H1 (cell line): Measurements from ENCODE around the gene RND3. TPM values are rescaled to one million over a fixed set of nuclear protein-coding genes. Genes with fewer than 3 reads are reported as not detected.

Source experiments
- CTCF ChIA-PET: fragments of 300-600 bp; sonication (Branson Sonifier 250); formaldehyde crosslinking; loops from one replicate; lab custom pipeline; 2021; ENCODE audit not compliant: partially characterized antibody; lab: Charles Lee
- POLR2A ChIA-PET: fragments of 300-600 bp; sonication (Branson Sonifier 250); formaldehyde crosslinking; loops from one replicate; lab custom pipeline; 2021; ENCODE audit warnings: inconsistent platforms; ENCODE audit not compliant: partially characterized antibody; lab: Charles Lee
- DNase-seq, 2 experiments: peaks; one replicate each; pipeline versions ENCODE4 v3.0.0 to v3.0.0-alpha.2; 2010 to 2022; ENCODE audit warnings: low spot score in 2 of 2, low read depth in 1 of 2, mixed read lengths in 1 of 2
- FAIRE-seq: peaks from 2 replicates; lab custom pipeline; 2011; peaks lifted over from hg19 to GRCh38; lab: Jason Lieb, UNC
- H2AFZ ChIP-seq: 2 replicates; pipeline ENCODE4 v1.8.1; 2012; ENCODE audit warnings: low read length, inconsistent platforms
- H2AK5ac ChIP-seq: 2 replicates; pipeline ENCODE4 v1.6.1; 2013; ENCODE audit warnings: low read depth, low read length
- H2BK120ac ChIP-seq: replicated peaks from 2 replicates; pipeline ENCODE3; 2013; ENCODE audit warnings: low read depth, low read length, inconsistent platforms
- H2BK12ac ChIP-seq: 2 replicates; pipeline ENCODE4 v1.6.1; 2013; ENCODE audit warnings: low read depth, low read length
- H2BK15ac ChIP-seq: 2 replicates; pipeline ENCODE4 v1.6.1; 2013; ENCODE audit warnings: low read length
- H2BK20ac ChIP-seq: 2 replicates; pipeline ENCODE4 v1.6.1; 2013; ENCODE audit warnings: low read length
- H2BK5ac ChIP-seq: 2 replicates; pipeline ENCODE4 v1.6.1; 2013; ENCODE audit warnings: low read depth, low read length
- H3K14ac ChIP-seq: 2 replicates; pipeline ENCODE4 v1.6.1; 2013; ENCODE audit warnings: inconsistent platforms; ENCODE audit not compliant: insufficient read length
- H3K18ac ChIP-seq: 2 replicates; pipeline ENCODE4 v1.6.1; 2013; ENCODE audit warnings: low read length; ENCODE audit errors: extremely low read depth
- H3K23ac ChIP-seq: 2 replicates; pipeline ENCODE4 v1.6.1; 2013; ENCODE audit warnings: inconsistent platforms; ENCODE audit not compliant: insufficient read length
- H3K23me2 ChIP-seq: 2 replicates; pipeline ENCODE4 v1.6.1; 2013; ENCODE audit warnings: low read depth, low read length
- H3K27ac ChIP-seq: 2 replicates; pipeline ENCODE4 v1.6.1; 2011; ENCODE audit warnings: low read depth, low read length, inconsistent platforms
- H3K27me3 ChIP-seq, 4 experiments: replicated peaks in 1 of 4; 1 replicate in 1 of 4; 2 replicates in 3 of 4; pipeline versions ENCODE4 v1.6.1 to v1.8.1; 2011 to 2013; ENCODE audit warnings: low read length in 3 of 4, mild to moderate bottlenecking in 3 of 4, inconsistent platforms in 2 of 4, mixed read lengths in 2 of 4, moderate library complexity in 1 of 4; ENCODE audit not compliant: control insufficient read depth in 3 of 4, insufficient read depth in 3 of 4; ENCODE audit errors: extremely low read depth in 1 of 4
- H3K36me3 ChIP-seq, 4 experiments: 2 replicates each; pipeline versions ENCODE4 v1.6.1 to v1.8.1; 2011 to 2013; ENCODE audit warnings: mild to moderate bottlenecking in 4 of 4, low read length in 3 of 4, moderate library complexity in 2 of 4, control low read depth in 1 of 4, inconsistent platforms in 1 of 4; ENCODE audit not compliant: insufficient read depth in 4 of 4, control insufficient read depth in 2 of 4
- H3K4ac ChIP-seq: replicated peaks from 2 replicates; pipeline ENCODE3; 2013; ENCODE audit warnings: low read length, low read depth, mixed read lengths, inconsistent platforms; ENCODE audit not compliant: insufficient read length
- H3K4me1 ChIP-seq, 4 experiments: replicated peaks in 1 of 4; 1 replicate in 1 of 4; 2 replicates in 3 of 4; pipeline versions ENCODE4 v1.6.1 to v1.8.1; 2011 to 2013; ENCODE audit warnings: low read length in 3 of 4, inconsistent platforms in 2 of 4, mixed read lengths in 1 of 4; ENCODE audit not compliant: insufficient read depth in 4 of 4, control insufficient read depth in 3 of 4
- H3K4me2 ChIP-seq, 2 experiments: 2 replicates each; pipeline versions ENCODE4 v1.6.1 to v1.8.1; 2011 to 2013; ENCODE audit warnings: low read depth in 2 of 2, low read length in 2 of 2, control low read depth in 1 of 2, inconsistent platforms in 1 of 2, mild to moderate bottlenecking in 1 of 2; ENCODE audit not compliant: insufficient read depth in 1 of 2
- H3K4me3 ChIP-seq, 4 experiments: fragments of 200-600, 300-600 bp in 1 of 4; sonication (generic), shearing (Covaris generic), sonication (Bioruptor Twin) in 1 of 4; 2 replicates each; pipeline versions ENCODE4 v1.5.1 to v1.8.1; 2011 to 2016; ENCODE audit warnings: low read length in 4 of 4, low read depth in 3 of 4, control low read depth in 2 of 4, inconsistent platforms in 2 of 4, mild to moderate bottlenecking in 2 of 4, mixed read lengths in 1 of 4, moderate library complexity in 1 of 4; ENCODE audit not compliant: insufficient read depth in 2 of 4; ENCODE audit errors: extremely low read depth in 1 of 4
- H3K56ac ChIP-seq: replicated peaks from 2 replicates; pipeline ENCODE3; 2013; ENCODE audit warnings: low read depth, mild to moderate bottlenecking, mixed read lengths, low read length, inconsistent platforms; ENCODE audit not compliant: insufficient read length
- H3K79me1 ChIP-seq: 2 replicates; pipeline ENCODE4 v1.6.1; 2013; ENCODE audit warnings: low read depth, low read length, control low read depth
- H3K79me2 ChIP-seq, 2 experiments: 2 replicates each; pipeline versions ENCODE4 v1.6.1 to v1.8.1; 2012 to 2013; ENCODE audit warnings: low read length in 2 of 2, mild to moderate bottlenecking in 2 of 2, inconsistent platforms in 1 of 2; ENCODE audit not compliant: insufficient read depth in 2 of 2, control insufficient read depth in 1 of 2
- H3K9ac ChIP-seq, 4 experiments: replicated peaks in 1 of 4; 1 replicate in 1 of 4; 2 replicates in 3 of 4; pipeline versions ENCODE4 v1.6.1 to v1.8.1; 2011 to 2013; ENCODE audit warnings: low read depth in 3 of 4, low read length in 3 of 4, control low read depth in 2 of 4, mild to moderate bottlenecking in 2 of 4, moderate library complexity in 2 of 4, inconsistent platforms in 1 of 4; ENCODE audit errors: extremely low read depth in 1 of 4
- H3K9me3 ChIP-seq, 2 experiments: 2 replicates each; pipeline versions ENCODE4 v1.6.1 to v1.8.1; 2012 to 2013; ENCODE audit warnings: mild to moderate bottlenecking in 2 of 2, moderate library complexity in 2 of 2, control low read depth in 1 of 2, inconsistent platforms in 1 of 2, low read depth in 1 of 2, low read length in 1 of 2, mixed read lengths in 1 of 2; ENCODE audit not compliant: insufficient read depth in 2 of 2
- H4K20me1 ChIP-seq, 2 experiments: replicated peaks in 1 of 2; 2 replicates each; pipeline versions ENCODE3 to v1.8.1; 2011 to 2013; ENCODE audit warnings: inconsistent platforms in 2 of 2, low read length in 2 of 2, mild to moderate bottlenecking in 1 of 2; ENCODE audit not compliant: insufficient read depth in 2 of 2, control insufficient read depth in 1 of 2
- H4K5ac ChIP-seq: 2 replicates; pipeline ENCODE4 v1.6.1; 2013; ENCODE audit warnings: low read length, low read depth, mixed read lengths, inconsistent platforms; ENCODE audit not compliant: insufficient read length
- H4K8ac ChIP-seq: 2 replicates; pipeline ENCODE4 v1.8.0; 2013; ENCODE audit warnings: mild to moderate bottlenecking, moderate library complexity, low read length, inconsistent platforms; ENCODE audit not compliant: insufficient read depth; ENCODE audit errors: extremely low read depth
- H4K91ac ChIP-seq: replicated peaks from 2 replicates; pipeline ENCODE3; 2013; ENCODE audit warnings: low read length, mixed read lengths, inconsistent platforms; ENCODE audit not compliant: insufficient read length
- CBX8 ChIP-seq: fragments of 300-800, 300-1000 bp; sonication (generic); IDR thresholded peaks from 2 replicates; pipeline ENCODE4 v1.7.1; 2016; ENCODE audit warnings: low read depth, low read length, borderline replicate concordance
- GTF2F1 ChIP-seq: IDR thresholded peaks from 2 replicates; pipeline ENCODE4 v1.6.1; 2012; ENCODE audit warnings: low read depth, low read length, improper control_type of control experiment, borderline replicate concordance
- JUN ChIP-seq: IDR thresholded peaks from 2 replicates; pipeline ENCODE4 v1.6.1; 2011; ENCODE audit warnings: low read depth, mild to moderate bottlenecking, improper control_type of control experiment, low read length
- KDM4A ChIP-seq: IDR thresholded peaks from one replicate; pipeline ENCODE4 v1.7.1; 2012; ENCODE audit warnings: low read depth, mild to moderate bottlenecking, moderate library complexity, low read length, inconsistent platforms; ENCODE audit not compliant: severe bottlenecking
- KDM5A ChIP-seq: fragments of 200-600 bp; IDR thresholded peaks from 2 replicates; pipeline ENCODE4 v1.7.1; 2012; ENCODE audit warnings: mild to moderate bottlenecking, low read length, inconsistent platforms, mixed read lengths
- NRF1 ChIP-seq: IDR thresholded peaks from 2 replicates; pipeline ENCODE4 v1.6.1; 2011; ENCODE audit warnings: mild to moderate bottlenecking, low read depth, low read length, improper control_type of control experiment
- PHF8 ChIP-seq: fragments of 200-600 bp; sonication (generic); conservative IDR thresholded peaks from 2 replicates; pipeline ENCODE4 v1.7.1; 2012; ENCODE audit warnings: low read depth, mild to moderate bottlenecking, inconsistent platforms, low read length, moderate library complexity
- TCF12 ChIP-seq: IDR thresholded peaks from 2 replicates; pipeline ENCODE4 v1.6.1; 2011; ENCODE audit warnings: low read depth, mild to moderate bottlenecking, low read length
- WGBS, 2 experiments: shearing (Covaris generic) in 1 of 2; methylation state at CpG; one replicate each; pipeline versions ENCODE4 v1.1.6 to v1.1.7; 2013 to 2015; ENCODE audit warnings: low lambda C conversion rate in 2 of 2, mixed read lengths in 2 of 2, inconsistent platforms in 1 of 2, low coverage in 1 of 2, missing lambda C conversion rate in 1 of 2; ENCODE audit not compliant: insufficient replicate concordance in 2 of 2, insufficient coverage in 1 of 2, insufficient read length in 1 of 2; ENCODE audit errors: extremely low coverage in 1 of 2, missing lambda C conversion rate in 1 of 2; 5-methylcytosine and 5-hydroxymethylcytosine counted together
- polyA plus RNA-seq, 7 experiments: library from polyadenylated mRNA; depleted of rRNA in 3 of 7; stranded (reverse) in 5 of 7; unstranded in 2 of 7; fragments of >200 nt in 5 of 7; fragments of 200-250 nt in 2 of 7; gene quantifications; 1 replicate in 5 of 7; 2 replicates in 1 of 7; 4 replicates in 1 of 7; pipeline versions ENCODE4 v1.2.1 to v1.2.3, GENCODE V29; 2011 to 2013; ENCODE audit warnings: missing spikeins in 2 of 7, mixed read lengths in 2 of 7
- total RNA-seq: library from RNA; stranded (reverse); fragmentation: NEBNext Ultra II Directional; extraction: Animal tissue kit (Norgen Biotek cat#: 25700); gene quantifications from 2 replicates; pipeline ENCODE4 v1.2.1, GENCODE V29; 2021
- TF ChIP-seq, protein P1 (sequence below), 3 experiments: IDR thresholded peaks; 1 replicate in 2 of 3; 2 replicates in 1 of 3; pipeline versions ENCODE4 v1.5.1 to v1.6.1; 2011; ENCODE audit warnings: low read length in 3 of 3, mild to moderate bottlenecking in 3 of 3, inconsistent platforms in 2 of 3, low read depth in 1 of 3, moderate library complexity in 1 of 3; ENCODE audit not compliant: insufficient read depth in 1 of 3; ENCODE audit errors: control extremely low read depth in 1 of 3
- TF ChIP-seq, protein P2 (sequence below): IDR thresholded peaks from 2 replicates; pipeline ENCODE4 v1.6.1; 2012; ENCODE audit warnings: inconsistent platforms

RND3 gene
- total and polyA plus RNA-seq, 2 of the 8 experiments (the other 6 are each of a cell fraction or from before 2014, with no cell fraction given): 12.2 to 25.6 TPM

DNA sequence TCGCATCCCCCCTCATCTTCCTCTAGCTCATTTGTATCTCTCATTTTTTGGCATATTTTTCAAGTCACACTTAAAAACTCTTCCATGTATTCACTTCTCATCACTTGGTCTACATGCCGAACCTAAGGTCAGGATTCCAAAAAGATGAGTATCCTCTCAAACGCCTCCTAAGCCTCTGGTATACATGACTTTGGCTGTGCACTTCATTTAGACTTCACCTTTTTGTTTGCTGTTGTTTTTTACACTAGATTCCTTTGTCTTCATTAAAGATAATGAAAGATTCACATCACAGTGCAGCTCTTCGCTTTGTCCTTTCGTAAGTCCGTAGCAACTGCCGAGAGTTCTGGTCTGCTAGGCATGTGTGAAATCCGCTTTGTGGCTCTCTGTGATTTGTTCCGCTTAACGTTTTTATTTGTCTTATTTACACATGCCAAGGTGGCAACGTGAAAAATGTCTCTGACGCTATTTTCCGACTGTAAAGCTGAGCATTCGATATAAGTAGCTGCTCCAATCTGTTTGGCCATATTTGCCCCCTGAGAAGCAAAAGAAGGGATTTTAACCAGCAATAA, 17.7 kb downstream of the RND3 start:
- Histone ChIP-seq H3K36me3 (peaks cover 2 to 56% (median 44%) of the 10 kb centered on the region in 4 experiments; a peak in 7 of 8 replicates), H4K5ac (no peak overlapping the region), H3K4me1 (no peaks in the 10 kb centered on the region), H2BK12ac (no peak overlapping the region), H3K9ac (no peak overlapping the region), H3K27me3 (no peaks in the 10 kb centered on the region), H4K20me1 (peaks cover 3 to 10% of the 10 kb centered on the region in 2 experiments), H3K79me1 (peaks cover 3% of the 10 kb centered on the region; the same call in 1 of the 2 replicates), H3K14ac (no peak overlapping the region), H3K56ac (no peak overlapping the region), H3K9me3 (no peaks in the 10 kb centered on the region), H3K23ac (no peak overlapping the region), H2BK5ac (no peak overlapping the region), H3K4me3 (no peak overlapping the region), H3K18ac (no peak overlapping the region), H3K27ac (no peak overlapping the region), H4K91ac (no peak overlapping the region), H3K4ac (no peak overlapping the region), H3K79me2 (peaks cover 0 to 19% of the 10 kb centered on the region in 2 experiments; a peak in 2 of 4 replicates), H4K8ac (no peak overlapping the region), H2BK20ac (no peak overlapping the region), H3K4me2 (no peak overlapping the region), H2AK5ac (no peak overlapping the region), H3K23me2 (no peaks in the 10 kb centered on the region), H2BK15ac (no peak overlapping the region), H2BK120ac (no peak overlapping the region), H2AFZ (no peak overlapping the region)
- ChIA-PET CTCF (no interaction called here), POLR2A (interaction anchor here (0.8 to 3.1 kb wide), 4 partner anchors 11 to 177 kb away, joined by 3 to 9 read pairs (median 4); no protein-coding TSS in a partner anchor)
- no peak for DNase-seq
- no peak for FAIRE-seq
- WGBS, 2 experiments: 94% methylated on average over 14 of the region's 14 CpGs; no CpG with 5 or more reads in 1 of the 2 experiments
- TF ChIP-seq CBX8: no peak
- TF ChIP-seq, protein P1, sequence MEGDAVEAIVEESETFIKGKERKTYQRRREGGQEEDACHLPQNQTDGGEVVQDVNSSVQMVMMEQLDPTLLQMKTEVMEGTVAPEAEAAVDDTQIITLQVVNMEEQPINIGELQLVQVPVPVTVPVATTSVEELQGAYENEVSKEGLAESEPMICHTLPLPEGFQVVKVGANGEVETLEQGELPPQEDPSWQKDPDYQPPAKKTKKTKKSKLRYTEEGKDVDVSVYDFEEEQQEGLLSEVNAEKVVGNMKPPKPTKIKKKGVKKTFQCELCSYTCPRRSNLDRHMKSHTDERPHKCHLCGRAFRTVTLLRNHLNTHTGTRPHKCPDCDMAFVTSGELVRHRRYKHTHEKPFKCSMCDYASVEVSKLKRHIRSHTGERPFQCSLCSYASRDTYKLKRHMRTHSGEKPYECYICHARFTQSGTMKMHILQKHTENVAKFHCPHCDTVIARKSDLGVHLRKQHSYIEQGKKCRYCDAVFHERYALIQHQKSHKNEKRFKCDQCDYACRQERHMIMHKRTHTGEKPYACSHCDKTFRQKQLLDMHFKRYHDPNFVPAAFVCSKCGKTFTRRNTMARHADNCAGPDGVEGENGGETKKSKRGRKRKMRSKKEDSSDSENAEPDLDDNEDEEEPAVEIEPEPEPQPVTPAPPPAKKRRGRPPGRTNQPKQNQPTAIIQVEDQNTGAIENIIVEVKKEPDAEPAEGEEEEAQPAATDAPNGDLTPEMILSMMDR (IDR thresholded peaks at IDR 0.05; ENCODE audit: control extremely low read depth in 1 of 3, insufficient read depth in 1 of 3, low read depth in 1 of 3, low read length in 3 of 3): no peak
- TF ChIP-seq KDM4A: no peak
- no peak for TF ChIP-seq PHF8
- no peak for TF ChIP-seq GTF2F1
- no peak for TF ChIP-seq KDM5A
- TF ChIP-seq, protein P2, sequence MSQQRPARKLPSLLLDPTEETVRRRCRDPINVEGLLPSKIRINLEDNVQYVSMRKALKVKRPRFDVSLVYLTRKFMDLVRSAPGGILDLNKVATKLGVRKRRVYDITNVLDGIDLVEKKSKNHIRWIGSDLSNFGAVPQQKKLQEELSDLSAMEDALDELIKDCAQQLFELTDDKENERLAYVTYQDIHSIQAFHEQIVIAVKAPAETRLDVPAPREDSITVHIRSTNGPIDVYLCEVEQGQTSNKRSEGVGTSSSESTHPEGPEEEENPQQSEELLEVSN: no peak
- no peak for TF ChIP-seq NRF1
- no peak for TF ChIP-seq TCF12
- TF ChIP-seq JUN: no peak
